CD4-positive, alpha-beta T cell treated with Interleukin-12 subunit alpha and Interleukin-12 subunit beta, for 1 hour (primary cell): Measurements from ENCODE around the gene SPRR2A.
"Not testable (repeated sequence)": the region's sequence is repeated elsewhere in the genome, so short reads cannot be mapped to it uniquely, and the experiment has no call there.

Experiments
- DNase-seq: peaks from one replicate; pipeline ENCODE4 v3.0.0-alpha.2; 2020

SPRR2A gene

DNA sequence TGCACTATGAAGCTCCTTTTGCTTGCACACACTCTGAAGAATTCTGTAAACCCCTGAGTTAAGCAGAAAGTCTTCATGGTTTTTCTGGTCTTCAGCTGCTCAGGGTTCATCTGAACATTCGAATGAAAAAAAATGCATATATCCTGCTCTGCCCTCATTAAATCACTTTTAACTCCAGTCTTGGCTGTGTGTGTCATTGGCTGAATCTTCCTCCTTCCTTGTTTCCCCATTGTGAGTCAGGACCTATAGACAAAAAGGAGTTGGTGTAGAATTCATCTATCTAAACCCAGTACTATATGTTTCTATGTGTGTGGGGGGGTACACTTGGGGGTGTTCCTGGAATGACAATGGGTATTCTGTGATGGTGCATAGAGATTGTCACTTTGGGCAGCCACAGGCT, 32.9 kb downstream of the SPRR2A start:
- no peak for DNase-seq

- no peak for DNase-seq
Measured at GRCh38 chr1:153023109-153023508, 34.2 kb downstream of the SPRR2A start.

DNA sequence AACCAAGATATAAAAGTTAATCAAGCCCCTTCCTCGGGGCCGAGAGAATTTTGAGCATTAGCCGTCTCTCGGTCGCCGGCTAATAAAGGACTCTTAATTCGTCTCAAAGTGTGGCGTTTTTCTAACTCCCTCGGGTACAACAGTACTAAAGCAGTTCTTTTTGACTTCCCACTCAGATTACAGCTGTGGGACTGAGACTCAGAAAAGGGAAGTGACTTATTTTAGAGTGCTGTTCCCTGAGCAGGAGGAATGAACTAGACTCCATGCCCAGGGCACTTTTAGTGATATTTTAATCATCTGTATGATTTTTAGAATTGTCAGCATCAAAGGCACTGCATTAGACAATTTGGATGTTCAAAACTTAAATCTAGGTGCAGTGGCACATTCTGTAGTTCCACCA, 35.0 kb downstream of the SPRR2A start:
- not testable (repeated sequence) for DNase-seq

DNA sequence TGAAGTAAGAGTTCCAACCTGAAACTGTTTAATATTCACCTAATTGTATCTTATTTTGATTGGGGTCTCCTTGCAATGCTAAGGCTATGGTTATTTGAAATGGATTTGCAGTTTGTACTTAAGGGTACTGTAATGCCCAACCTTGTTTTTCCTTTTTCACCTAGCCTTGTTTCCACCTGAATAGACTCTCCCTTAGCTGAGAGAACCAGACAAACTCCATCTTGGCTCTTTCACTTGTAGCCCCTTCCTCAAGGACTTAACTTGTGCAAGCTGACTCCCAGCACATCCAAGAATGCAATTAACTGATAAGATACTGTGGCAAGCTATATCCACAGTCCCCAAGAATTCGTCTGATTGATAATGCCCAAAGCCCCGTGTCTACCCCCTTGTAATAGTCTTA, 35.5 kb downstream of the SPRR2A start:
- DNase-seq, result not testable (repeated sequence)

DNA sequence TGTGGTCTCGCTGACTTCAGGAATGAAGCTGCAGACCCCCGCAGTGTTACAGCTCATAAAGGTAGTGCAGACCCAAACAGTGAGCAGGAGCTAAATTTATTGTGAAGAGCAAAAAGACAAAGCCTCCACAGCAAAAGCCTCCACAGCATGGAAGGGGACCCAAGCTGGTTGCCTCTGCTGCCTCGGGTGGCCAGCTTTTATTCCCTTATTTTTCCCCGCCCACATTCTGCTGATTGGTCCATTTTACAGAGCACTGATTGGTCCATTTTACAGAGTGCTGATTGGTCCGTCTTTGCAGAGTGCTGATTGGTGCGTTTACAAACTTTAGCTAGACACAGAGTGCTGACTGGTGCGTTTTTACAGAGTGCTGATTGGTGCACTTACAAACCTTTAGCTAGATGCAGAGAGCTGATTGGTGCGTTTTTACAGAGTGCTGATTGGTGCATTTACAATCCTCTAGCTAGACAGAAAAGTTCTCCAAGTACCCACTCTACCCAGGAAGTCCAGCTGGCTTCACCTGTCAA, 46.0 kb downstream of the SPRR2A start:
- not testable (repeated sequence) for DNase-seq
